ENCODE data around the gene DOK6. TPM values are rescaled to one million over a fixed set of nuclear protein-coding genes. Genes with fewer than 3 reads are reported as not detected.
"Not testable (repeated sequence)": the region's sequence is repeated elsewhere in the genome, so short reads cannot be mapped to it uniquely, and the experiment has no call there.

The DOK6 gene
- polyA plus RNA-seq (ENCODE audit: insufficient read length in 10 of 10), result 1 to 10 TPM; 2.0 to 3.9 (median 3.3) TPM
- long read RNA-seq, donor 1, result 0 reads
- long read RNA-seq, donor 2, full-length matches to known transcripts, result 1 of 1 reads
- long read RNA-seq, donor 2, partial matches to known transcripts, result 0 of 1 reads
- long read RNA-seq, donor 2, other reads (novel, unspliced or antisense), result 0 of 1 reads
- long read RNA-seq, donor 3, result 0 reads
- long read RNA-seq, donor 4, result 0 reads
- long read RNA-seq, donor 5, result 0 reads
- long read RNA-seq, donor 6, full-length matches to known transcripts, result 1 of 1 reads
- long read RNA-seq, donor 6, partial matches to known transcripts, result 0 of 1 reads
- long read RNA-seq, donor 6, other reads (novel, unspliced or antisense), result 0 of 1 reads
- long read RNA-seq, donor 7, full-length matches to known transcripts, result 1 of 1 reads
- long read RNA-seq, donor 7, partial matches to known transcripts, result 0 of 1 reads
- long read RNA-seq, donor 7, other reads (novel, unspliced or antisense), result 0 of 1 reads
- long read RNA-seq, donor 8, result 0 reads
- long read RNA-seq, donor 9, result 0 reads

- peak; percentile 71 to 93 (median 77) for DNase-seq
Observed at GRCh38 chr18:69400253-69400975, at the start of gene DOK6. Gene DOK6, plus strand, starts transcription at chr18:69400888.

DNA sequence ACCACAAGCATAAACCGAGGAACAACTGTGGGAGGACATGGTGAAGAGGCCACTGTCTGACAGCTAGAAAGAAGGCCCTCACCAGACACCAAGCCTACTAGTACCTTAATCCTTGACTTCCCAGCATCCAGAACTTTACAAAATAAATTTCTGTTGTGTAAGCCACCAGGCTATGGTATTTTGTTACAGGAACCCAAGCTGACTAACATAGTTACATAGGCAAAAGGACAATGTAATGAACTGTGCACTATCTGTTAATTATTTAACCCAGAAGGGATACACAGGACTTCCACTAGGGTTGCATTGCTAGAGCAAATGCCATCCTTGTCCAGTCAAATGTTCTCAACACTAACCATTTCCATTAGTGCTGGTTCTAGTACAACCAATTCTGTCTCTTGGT lies 47.7 kb upstream of the DOK6 start:
- no peak for DNase-seq

- no peak for DNase-seq
Observed at GRCh38 chr18:69357590-69357989, 43.1 kb upstream of the DOK6 start.

- DNase-seq, result peak in 1 of 3 donors; percentile 17
Observed at GRCh38 chr18:69358212-69358895, 42.3 kb upstream of the DOK6 start.

DNA sequence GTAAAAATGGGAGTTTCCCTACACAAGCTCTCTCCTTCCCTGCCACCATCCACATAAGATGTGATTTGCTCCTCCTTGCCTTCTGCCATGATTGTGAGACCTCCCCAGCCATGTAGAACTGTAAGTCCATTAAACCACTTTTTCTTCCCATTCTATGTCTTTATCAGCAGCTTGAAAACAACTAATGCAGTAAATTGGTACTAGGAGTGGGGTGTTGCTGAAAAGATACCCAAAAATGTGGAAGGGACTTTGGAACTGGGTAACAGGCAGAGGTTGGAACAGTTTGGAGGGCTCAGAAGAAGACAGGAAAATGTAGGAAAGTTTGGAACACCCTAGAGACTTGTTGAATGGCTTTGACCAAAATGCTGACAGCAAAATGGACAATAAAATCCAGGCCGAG lies 40.9 kb upstream of the DOK6 start:
- not testable (repeated sequence) for DNase-seq

DNA sequence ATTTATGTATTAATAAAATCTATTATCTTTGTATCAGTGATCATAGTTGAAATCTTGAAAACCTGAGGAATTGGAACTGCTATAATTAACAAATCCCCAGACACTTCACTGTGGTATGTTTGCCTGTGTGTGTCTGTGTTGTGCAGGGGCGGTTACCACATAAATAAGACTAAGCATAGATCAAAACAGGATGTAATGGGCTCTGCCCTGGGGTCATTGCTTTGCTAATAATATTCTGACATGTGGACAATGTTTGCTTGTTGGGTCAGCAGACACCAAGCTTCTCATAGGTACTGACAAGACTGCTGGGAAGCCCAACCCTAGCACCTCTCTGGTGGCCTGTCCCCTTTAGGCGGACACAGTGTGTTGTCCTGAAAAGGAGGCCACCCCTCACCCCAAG lies 35.8 kb upstream of the DOK6 start:
- no peak for DNase-seq

DNA sequence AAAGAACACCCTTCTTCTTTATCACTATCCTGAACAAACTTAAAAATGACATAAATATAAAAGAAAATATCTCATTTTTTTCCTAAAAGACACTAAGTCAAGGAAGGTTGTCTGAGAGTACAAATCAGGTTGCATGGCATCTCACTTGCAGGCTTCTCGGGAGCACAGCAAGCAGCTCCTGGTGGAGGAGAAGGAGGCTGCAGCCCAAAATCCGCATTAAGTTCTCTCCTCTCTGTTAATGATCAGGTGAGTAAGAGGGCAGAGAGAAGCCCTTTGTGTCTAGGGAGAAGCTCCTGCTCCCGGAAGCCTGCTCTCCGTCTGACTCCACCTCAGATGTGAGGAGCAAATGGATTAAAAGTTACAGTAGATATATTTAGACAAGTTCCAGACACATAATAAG lies 35.0 kb upstream of the DOK6 start:
- no peak for DNase-seq

DNA sequence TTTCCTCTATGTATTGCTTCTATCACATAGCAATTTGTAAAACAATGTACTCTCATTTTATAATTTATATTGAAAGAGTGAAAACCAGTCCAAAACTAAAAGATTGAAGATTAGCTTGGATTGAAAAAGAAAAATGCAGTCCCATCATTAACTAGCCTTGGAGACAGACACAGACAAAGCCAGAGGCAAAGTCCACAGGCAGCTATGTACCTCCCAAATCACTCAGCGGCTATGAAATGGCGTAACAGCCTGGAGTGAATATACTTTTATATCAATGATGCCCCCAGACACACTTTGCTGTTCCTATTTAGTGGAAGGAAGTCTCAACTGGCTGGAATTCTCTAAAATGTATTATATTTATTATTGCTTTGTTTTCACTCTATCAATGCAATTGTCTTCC lies 33.6 kb upstream of the DOK6 start:
- no peak for DNase-seq

DNA sequence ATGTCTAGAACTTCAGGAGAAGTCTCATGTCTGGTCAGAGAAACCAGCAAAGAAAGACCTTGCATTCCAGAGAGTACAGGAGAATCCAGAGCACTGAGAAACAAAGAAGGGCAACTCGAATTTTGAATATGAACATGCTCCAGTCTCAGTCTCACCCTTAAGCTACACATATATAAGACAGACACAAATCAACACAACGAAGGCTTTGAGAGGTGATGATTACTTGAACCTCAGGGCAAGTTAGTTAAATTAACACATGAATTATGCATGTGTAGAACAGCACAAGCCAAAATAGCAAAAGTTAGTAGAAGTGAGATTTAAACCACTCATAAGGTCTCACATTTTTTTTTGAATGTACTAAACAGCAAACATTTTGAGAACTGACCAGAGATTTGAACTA lies 29.0 kb upstream of the DOK6 start:
- DNase-seq, result no peak

DNA sequence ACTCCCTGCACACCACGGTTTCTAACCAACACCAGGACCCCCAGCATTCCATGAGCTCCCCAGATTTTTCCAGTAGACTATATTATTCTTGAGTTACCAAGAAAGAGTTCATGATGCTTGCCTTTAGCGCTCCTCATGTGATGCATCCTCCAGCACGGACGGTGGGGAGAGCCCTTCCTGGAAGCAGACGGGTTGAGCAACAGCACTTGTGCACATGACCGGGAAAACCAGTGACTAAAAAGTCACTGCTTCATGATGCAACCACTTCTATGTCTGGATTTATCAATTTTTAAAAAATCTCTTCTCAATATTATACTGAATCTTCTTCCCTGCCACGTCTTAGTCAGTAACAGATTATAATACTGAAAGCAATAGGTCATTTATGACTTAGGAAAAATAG lies 20.4 kb upstream of the DOK6 start:
- no peak for DNase-seq

DNA sequence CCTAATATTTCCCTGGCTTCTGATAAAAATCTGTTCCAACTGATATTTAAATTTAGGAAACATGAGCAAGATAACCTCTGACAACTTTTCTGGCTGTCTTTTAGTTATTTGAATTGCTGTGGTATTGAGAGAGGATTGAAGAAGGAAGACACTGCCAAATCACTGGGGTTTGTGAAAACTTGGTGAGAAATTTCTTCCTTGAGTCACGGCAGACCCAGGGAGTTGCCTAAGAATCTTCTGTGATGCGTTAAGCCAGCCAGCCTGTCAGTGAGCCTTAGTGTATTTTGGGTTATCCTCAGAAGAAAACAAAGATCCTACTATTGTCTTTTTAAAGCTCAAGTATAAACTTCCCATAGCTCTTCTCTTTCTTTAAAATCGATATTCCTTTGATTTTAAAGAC lies 17.5 kb upstream of the DOK6 start:
- DNase-seq, result no peak

- peak in 2 of 3 donors; percentile 1 to 24 for DNase-seq
Observed at GRCh38 chr18:69387186-69387585, 13.5 kb upstream of the DOK6 start.

- DNase-seq, result no peak
Observed at GRCh38 chr18:69388222-69388621, 12.5 kb upstream of the DOK6 start.

- DNase-seq, result no peak
Observed at GRCh38 chr18:69397096-69397495, 3.6 kb upstream of the DOK6 start.

- peak in 2 of 3 donors; percentile 0 to 2 for DNase-seq
Observed at GRCh38 chr18:69399253-69399652, 1.4 kb upstream of the DOK6 start.

DNA sequence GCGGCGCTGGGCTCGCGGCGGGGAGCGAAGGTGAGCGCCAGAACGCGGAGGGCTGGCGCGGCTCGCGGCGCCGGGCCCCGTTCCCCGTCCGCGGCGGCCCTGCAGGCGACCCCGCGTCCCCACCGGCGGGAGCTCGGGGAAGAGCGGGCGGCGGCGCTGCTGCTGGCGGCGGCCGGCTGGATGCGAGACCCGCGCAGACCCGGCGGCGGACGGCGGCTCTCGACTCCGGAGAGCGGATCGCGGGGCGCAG lies 213 bp downstream of the DOK6 start:
- DNase-seq, result peak in 1 of 3 donors; percentile 14

DNA sequence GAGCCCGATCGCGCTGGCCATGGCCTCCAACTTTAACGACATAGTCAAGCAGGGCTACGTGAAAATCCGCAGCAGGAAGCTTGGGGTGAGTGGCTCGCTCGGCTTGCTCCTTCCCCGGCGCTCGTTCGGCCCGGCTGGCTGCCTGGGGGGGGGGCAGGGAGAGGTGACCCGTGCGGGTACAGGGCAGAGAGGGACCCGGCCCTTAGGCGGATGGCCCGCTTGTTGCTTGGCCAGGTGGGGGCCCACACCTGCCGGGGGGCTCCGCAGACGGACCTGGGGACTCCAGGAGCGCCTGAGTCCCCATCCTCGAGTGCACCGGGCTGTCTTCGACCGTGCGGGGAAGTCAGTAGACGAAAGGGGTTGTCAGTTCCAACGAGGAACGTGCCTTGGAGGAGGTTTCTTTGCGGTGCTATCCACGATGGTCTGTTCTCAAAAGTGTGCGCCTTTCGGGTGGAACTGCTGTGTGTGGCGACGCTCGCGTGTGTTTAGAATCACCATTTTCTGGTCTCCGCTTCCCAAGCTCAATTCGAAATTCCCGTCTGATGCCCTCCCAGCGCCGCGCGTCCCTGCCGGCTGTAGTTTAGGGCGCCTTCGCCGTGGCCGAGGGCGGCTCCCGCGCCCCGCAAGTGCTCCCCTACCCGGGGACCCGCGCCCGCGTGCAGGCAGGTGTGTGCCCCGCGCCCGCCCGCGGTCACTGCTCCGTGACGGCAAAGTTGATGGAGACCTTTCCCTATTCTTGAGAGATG lies 711 bp downstream of the DOK6 start:
- DNase-seq, result peak in 2 of 3 donors; percentile 40 to 84

DNA sequence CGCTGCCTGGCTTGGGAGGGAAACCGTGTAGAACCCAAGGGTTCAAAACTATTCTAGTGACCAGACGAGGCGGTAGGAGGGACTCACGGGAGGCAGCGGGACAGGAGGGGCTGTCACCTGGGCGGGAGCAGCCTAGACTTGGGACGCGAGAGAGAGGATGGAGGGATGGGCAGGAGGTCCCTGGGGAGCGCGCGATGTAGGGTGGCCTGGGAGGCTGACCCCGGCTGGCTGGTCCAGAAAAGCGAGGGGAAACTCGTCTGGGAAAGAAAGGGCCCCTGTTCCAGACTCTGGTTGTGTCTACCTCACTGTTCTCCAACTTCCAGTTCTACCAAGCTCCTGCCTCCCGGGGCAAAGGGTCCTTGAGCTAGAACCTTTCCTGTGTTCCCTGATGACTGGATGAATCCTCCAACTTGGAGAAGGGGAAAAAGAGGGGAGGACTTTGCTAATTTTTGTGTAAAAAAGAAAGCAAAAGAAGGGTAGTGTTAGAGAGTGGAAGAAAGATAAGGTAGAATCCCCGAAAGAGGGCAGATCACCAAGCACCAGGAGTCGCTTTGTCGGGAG lies 1.4 kb downstream of the DOK6 start:
- peak in 1 of 3 donors; percentile 10 for DNase-seq

DNA sequence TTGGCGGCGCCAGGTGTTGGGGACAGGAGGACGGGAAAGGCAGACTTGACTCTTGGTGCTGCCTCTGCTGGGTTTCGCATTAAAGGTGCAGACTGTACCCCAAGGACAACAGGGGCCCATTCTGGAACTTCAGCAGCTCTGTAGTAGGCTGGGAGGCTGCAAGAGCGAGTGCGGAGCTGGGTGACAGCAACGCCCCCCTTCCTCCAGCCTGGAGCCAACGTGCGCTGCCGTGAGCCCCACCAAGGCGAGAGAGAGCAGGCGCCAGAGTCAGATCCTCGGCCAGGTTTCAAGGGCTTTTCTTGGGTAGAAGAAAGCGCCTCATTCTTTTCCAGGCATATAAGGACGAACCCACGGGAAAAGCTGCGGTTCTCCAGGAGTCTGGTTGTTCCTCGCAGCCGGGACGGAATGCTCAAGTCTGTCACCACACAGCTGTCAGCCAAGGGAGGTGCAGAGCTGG lies 1.9 kb downstream of the DOK6 start:
- peak in 2 of 3 donors; percentile 12 to 57 for DNase-seq

DNA sequence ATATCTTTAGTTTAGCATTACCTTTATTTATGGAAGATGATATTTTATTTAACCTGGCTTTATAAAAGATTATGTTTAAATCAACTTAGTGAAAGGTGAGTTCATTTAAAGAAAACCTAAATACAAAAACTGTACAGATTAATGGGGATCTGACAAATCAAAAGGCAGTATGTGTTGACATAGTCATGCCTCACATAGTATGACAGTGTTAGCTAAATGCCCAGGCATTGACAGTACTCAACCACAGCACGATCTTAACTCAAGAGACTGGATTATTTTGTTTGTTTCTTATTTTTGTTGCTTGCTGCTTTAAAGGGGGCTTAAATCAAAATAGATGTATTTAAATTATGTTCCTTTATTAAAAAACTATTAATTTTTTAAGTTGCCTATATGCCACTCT lies 7.8 kb downstream of the DOK6 start:
- no peak for DNase-seq

GRCh38 chr18:69411199-69411598 lies 10.5 kb downstream of the DOK6 start:
- no peak for DNase-seq
